Activated naive CD4-positive, alpha-beta T cell treated with anti-CD3 and anti-CD28 coated beads, Interleukin-2, amount 10 ng/mL, durations not matched to agents 7 days and 5 days (primary cell): ENCODE measurements around the gene PBX2.
"Not testable (repeated sequence)": the region's sequence is repeated elsewhere in the genome, so short reads cannot be mapped to it uniquely, and the experiment has no call there.

Source experiments
- CTCF ChIA-PET: fragments of 350-600 bp; sonication (Branson Sonifier 250); formaldehyde crosslinking; loops from one replicate; lab custom pipeline; 2021; ENCODE audit warnings: antibody characterized with exemption; lab: Charles Lee
- DNase-seq: peaks from one replicate; pipeline ENCODE4 v3.0.0-alpha.2; 2020
- H3K27ac Mint-ChIP-seq: one replicate; pipeline ENCODE4 v1.8.0; 2021; ENCODE audit warnings: mild to moderate bottlenecking, moderate library complexity, mixed read lengths
- H3K27me3 Mint-ChIP-seq: one replicate; pipeline ENCODE4 v1.8.0; 2021; ENCODE audit warnings: mild to moderate bottlenecking, mixed read lengths
- H3K36me3 Mint-ChIP-seq: one replicate; pipeline ENCODE4 v1.8.0; 2021; ENCODE audit warnings: mixed read lengths
- H3K4me1 Mint-ChIP-seq: one replicate; pipeline ENCODE4 v1.8.0; 2021; ENCODE audit warnings: mixed read lengths
- H3K4me3 Mint-ChIP-seq: one replicate; pipeline ENCODE4 v1.8.0; 2021; ENCODE audit warnings: mild to moderate bottlenecking, moderate library complexity, mixed read lengths
- H3K9me3 Mint-ChIP-seq: one replicate; pipeline ENCODE4 v1.8.0; 2021; ENCODE audit warnings: mixed read lengths

The PBX2 gene

DNA sequence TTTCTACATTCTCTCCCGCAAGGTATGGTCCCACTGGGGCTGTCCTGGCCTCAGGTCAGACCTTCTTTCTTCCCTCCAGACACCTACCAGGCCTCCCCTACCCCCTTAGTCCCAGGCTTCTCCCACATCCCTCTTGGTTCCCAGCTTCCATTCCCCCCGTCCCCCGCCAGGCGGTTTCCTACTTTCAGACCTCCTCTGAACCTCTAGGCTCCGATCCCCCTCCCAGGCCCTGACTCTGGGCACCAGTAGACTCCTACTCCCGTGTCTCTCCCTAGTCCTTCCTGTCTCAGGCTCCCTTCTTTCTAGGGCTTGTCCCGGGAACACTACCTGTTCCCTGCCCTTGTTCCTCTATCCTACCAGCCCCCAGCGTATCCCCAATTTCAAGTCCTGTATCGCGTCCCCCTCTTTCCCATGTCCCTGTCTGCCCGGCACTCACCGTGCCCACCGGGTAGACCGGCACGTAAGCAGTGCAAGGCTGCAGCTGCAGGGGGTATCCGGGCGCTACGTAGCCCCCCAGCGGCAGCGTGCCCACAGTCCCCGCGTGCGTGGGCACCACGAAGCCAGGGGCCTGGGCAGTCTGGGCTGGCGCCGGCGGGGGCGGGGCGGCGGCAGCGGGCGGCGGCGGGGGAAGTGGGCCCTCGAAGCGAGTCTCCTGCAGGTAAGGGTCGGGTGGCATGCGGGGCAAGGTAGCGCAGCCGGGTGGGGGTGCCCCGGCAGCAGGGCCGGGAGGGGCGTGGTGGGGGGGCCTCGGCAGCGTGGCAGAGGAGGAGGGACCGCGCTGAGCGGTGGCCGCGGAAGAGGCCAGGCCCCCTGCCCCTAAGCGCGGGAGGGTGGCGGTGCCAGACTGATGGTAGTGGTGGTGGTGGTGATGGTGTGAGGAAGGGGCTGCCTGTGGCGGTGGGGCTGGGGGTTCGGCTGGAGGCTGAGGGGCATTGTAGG is 39.8 kb downstream of the PBX2 start:
- H3K9me3 Mint-ChIP-seq, result no peaks in the 10 kb centered on the region
- no peak overlapping the region for H3K4me3 Mint-ChIP-seq
- H3K27ac Mint-ChIP-seq, result no peak overlapping the region
- H3K27me3 Mint-ChIP-seq, result peaks cover 84% of the 10 kb centered on the region
- H3K4me1 Mint-ChIP-seq, result peaks cover 57% of the 10 kb centered on the region
- CTCF ChIA-PET, result interaction anchor here (0.5 kb wide), 1 partner anchor 682 kb away, joined by 3 read pairs; no protein-coding TSS in a partner anchor
- H3K36me3 Mint-ChIP-seq, result no peaks in the 10 kb centered on the region
- DNase-seq, result no peak

DNA sequence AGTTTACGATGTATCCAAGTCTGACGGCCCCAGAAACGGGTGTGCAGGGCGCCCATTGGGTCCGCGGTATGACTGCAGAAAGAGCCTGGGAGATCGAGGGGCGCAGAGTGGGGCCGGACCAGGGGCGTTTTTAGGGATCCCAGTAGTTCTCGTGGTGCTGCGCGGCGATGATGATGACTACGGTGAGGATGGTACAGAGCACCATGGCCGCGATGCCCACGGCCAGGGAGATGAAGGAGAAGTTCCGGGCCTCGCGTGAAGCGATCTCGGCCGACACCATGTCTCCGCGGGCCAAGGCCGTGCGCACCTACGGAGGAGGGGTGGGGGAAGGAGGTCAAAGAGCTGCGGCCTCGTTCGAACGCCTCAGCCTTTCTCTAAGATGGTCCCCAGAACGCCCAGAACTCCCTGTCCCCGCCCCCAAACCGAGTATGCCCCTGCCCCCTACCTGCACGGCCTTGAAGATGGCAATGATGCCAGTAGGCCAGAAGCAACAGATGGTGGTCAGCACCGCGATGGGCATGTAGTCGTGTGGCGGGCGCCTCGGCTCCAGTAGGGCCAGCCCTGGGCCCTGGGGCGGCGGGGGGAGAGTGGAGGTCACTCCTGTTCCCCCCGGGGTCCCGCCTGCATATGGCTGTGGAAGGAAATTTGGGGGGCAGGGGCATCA is 40.8 kb downstream of the PBX2 start:
- peak overlapping the region; percentile 70 for H3K27ac Mint-ChIP-seq
- H3K9me3 Mint-ChIP-seq, result no peaks in the 10 kb centered on the region
- CTCF ChIA-PET, result interaction anchor here (0.7 to 1.8 kb wide), 5 partner anchors 9 to 31 kb away, joined by 3 to 6 read pairs (median 3); partner anchors contain the start of gene EGFL8
- H3K27me3 Mint-ChIP-seq, result peaks cover 89% of the 10 kb centered on the region
- H3K4me3 Mint-ChIP-seq, result peak overlapping the region; percentile 63
- no peak for DNase-seq
- H3K4me1 Mint-ChIP-seq, result peaks cover 49% of the 10 kb centered on the region
- H3K36me3 Mint-ChIP-seq, result no peaks in the 10 kb centered on the region

DNA sequence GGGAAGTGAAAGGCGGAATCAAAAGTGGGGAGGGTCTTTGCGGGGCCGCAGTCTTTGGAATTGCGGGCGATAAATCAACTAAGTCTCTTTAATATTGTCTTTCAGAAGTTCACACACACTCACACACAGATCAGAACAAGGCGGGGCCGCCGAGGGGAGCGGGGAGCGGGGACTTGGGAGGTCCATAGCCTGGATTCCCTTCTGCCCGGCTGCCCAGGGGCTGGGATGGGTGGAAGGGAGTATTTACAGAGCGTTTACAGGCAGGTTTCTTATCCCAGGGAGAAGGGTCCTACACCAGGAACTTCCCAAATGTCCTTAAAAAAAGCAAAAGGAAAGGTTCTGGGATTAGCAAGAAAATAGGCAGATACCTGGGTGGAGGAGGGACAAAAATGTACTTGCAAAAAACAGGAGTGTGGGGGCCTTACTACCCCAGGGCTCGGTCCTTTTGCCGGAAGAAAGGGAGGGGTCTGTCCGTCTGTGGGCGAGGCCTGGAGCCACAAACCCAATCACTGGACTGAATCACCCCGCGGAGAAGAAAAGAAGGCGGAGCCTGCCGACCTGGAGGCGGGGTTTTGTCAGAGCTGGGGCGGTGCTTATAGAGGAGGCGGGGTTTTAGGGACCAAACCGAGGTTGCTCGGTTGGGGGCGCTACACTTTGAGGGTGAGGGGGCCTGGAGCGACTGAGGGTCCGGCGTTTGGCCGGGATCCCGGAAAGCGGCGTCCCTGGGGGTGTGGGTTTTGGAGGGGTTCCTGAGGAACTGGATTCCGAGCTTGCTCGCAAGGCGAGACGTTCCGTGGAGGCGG is 41.5 kb downstream of the PBX2 start:
- Mint-ChIP-seq H3K9me3 (no peaks in the 10 kb centered on the region), H3K27ac (peak overlapping the region; percentile 70), H3K36me3 (no peaks in the 10 kb centered on the region), H3K27me3 (peaks cover 83% of the 10 kb centered on the region), H3K4me1 (peaks cover 43% of the 10 kb centered on the region), H3K4me3 (peak overlapping the region; percentile 63)
- DNase-seq, result peak; percentile 76
- CTCF ChIA-PET, result interaction anchor here (0.6 to 1.8 kb wide), 7 partner anchors 8 to 47 kb away, joined by 3 to 6 read pairs (median 3); partner anchors contain the start of gene EGFL8

DNA sequence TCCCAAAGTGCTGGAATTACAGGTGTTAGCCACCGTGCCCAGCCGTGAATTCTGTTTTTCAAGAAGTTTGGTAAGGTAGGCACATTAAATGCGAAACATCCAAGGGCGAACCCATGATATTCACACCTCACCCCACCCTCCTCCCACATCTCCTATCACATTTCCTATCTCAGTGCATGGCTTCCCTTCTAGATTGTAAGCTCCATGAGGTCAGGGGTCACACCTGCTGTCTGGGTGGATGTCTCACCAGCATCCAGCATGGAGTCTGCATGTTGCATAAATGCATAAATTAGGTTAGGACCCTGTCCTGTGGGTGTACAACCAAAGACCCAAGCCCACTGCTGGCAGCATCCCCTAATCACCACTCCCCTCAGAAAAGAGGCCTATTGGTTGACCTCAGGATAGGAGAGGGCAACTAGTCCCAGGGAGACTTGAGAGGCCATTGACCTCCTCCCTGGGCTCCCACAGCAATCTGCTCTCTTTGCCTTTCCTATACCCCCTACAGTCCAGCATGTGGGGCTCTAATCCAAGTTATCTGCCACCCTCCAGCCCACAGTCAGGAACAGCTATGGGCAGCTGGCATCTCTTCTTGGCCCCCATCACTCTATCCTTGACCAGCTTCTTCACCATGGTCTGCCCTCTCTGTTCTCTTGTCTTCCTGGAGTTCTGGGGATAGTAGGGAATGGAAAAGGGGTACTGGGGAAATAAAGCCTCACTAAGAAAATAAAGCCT is 42.4 kb downstream of the PBX2 start:
- H3K36me3 Mint-ChIP-seq, result no peaks in the 10 kb centered on the region
- H3K4me1 Mint-ChIP-seq, result peaks cover 35% of the 10 kb centered on the region
- no peak overlapping the region for H3K4me3 Mint-ChIP-seq
- CTCF ChIA-PET, result interaction anchor here (0.6 to 1.8 kb wide), 6 partner anchors 9 to 47 kb away, joined by 3 to 6 read pairs (median 3); no protein-coding TSS in a partner anchor
- H3K9me3 Mint-ChIP-seq, result no peaks in the 10 kb centered on the region
- H3K27ac Mint-ChIP-seq, result peak overlapping the region; percentile 15
- peaks cover 75% of the 10 kb centered on the region for H3K27me3 Mint-ChIP-seq
- no peak for DNase-seq

DNA sequence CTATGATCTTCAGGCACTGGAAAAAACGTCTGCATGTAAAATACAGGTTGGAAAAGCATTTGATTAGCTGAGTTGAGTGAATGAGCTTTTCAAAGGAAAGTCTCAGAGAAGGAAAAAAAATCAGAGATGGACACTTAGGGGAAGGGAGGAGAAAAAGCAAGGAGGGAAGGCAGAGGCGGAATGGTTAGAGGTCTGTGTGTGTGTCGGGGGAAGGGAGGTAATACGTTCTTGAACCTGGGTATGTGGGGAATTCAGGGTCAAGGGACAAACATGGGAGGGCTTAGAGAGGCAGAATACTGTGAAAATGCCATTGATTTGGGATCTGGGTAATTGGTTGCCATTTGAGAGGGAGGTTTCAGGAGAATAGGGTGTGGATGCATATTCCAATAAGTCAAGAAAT is 43.3 kb downstream of the PBX2 start:
- Mint-ChIP-seq H3K9me3 (no peaks in the 10 kb centered on the region), H3K36me3 (no peaks in the 10 kb centered on the region), H3K4me3 (no peak overlapping the region), H3K4me1 (peaks cover 28% of the 10 kb centered on the region), H3K27ac (no peak overlapping the region), H3K27me3 (peaks cover 73% of the 10 kb centered on the region)
- no peak for DNase-seq
- CTCF ChIA-PET, result interaction anchor here (1.2 kb wide), 1 partner anchor 12 kb away, joined by 3 read pairs; no protein-coding TSS in a partner anchor

DNA sequence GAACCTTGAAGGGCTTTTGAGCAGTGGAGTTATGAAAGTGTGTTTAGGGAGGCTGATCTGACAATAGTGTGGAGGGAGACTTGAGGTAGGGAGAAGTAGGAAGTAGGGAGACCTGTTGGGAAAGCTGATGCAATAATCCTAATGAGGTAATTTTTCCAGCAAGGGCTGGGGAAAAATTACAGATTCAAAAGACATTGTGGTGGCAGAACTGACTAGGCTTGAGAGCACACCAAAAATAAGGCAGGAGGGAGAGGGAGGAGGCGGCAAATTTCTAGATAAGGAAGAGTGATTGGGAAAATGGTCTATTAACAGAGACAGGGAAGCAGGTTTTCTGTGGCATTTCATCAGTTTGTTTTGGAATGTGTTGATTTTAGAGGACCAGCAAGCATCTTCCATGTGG is 43.7 kb downstream of the PBX2 start:
- Mint-ChIP-seq H3K4me1 (peaks cover 26% of the 10 kb centered on the region), H3K4me3 (no peak overlapping the region), H3K36me3 (no peaks in the 10 kb centered on the region), H3K27me3 (peaks cover 69% of the 10 kb centered on the region), H3K9me3 (no peaks in the 10 kb centered on the region), H3K27ac (no peak overlapping the region)
- CTCF ChIA-PET, result interaction anchor here (1.0 to 1.2 kb wide), 2 partner anchors 12 to 35 kb away, joined by 3 read pairs; no protein-coding TSS in a partner anchor
- no peak for DNase-seq

DNA sequence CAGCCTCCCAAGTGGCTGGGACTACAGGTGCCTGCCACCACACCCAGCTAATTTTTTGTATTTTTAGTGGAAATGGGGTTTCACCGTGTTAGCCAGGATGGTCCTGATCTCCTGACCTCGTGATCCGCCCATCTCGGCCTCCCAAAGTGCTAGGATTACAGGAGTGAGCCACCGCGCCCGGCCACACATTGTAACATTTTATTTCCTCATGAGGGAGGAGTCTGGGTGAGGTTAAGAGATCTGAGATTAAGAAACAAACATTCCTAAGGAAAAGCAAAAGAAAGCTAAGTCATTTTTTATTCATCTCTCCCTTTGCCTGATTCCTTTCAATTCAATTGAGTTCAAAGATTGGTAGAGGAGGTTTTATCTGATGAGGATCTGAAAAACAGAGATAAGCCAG is 45.8 kb downstream of the PBX2 start:
- CTCF ChIA-PET, result not testable (repeated sequence)

DNA sequence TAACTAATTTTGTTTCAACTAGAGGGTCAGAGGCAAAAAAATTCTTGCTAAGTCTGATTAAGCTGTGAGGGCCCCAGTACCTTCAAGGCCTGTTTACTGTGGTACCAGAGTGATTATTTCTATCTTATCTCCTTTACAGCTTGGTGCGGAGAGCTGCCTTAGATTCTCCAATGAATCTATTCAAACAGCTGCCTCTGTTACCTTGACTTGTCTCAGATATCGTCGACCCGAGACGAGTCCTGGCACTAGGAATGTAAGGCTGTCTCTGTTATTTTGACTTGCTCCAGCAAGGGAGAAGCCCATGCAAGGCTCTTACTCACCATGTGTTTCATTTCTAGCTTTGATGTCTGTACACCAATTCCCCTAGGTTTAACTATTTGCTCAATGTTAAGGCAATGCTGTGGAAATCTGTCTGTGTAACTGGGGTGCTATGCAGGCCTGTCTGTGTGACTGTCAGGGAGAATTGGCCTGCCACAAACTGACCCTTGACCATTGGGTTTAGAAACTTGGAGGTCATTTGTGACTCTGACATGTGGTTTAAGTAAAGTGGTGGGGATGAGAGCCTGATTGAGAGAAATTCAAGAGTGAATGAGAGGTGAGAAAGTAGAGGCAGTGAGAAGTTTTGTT is 49.5 kb downstream of the PBX2 start:
- H3K27ac Mint-ChIP-seq, result no peak overlapping the region
- no peak for DNase-seq

More for the DNA sequence above, 45.8 kb downstream of the PBX2 start:
- Mint-ChIP-seq H3K27me3 (peaks cover 51% of the 10 kb centered on the region), H3K4me1 (peaks cover 15% of the 10 kb centered on the region)
- H3K27ac Mint-ChIP-seq, H3K9me3 Mint-ChIP-seq, H3K36me3 Mint-ChIP-seq, H3K4me3 Mint-ChIP-seq, DNase-seq: not testable (repeated sequence)

DNA sequence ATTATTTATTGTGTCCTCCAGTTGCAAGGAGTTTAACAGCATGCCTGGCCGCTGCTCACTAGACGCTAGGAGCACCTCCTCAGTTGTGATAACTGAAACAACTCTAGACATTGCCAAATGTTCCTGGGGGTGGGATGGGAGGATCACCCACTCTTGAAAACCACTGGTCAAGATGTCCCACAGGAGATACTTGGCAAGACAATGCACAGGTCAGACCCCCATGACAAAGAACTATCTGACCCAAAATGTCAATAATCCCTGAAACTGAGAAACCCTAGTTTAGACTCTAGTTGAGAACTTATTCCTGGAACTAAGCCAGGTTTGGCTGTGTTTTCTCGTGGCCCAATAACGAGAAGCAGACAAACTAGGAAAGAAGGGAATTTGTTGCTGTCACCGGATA is 50.4 kb downstream of the PBX2 start:
- no peak overlapping the region for H3K4me3 Mint-ChIP-seq
- H3K9me3 Mint-ChIP-seq, result no peaks in the 10 kb centered on the region
- no peak for DNase-seq
- H3K27ac Mint-ChIP-seq, result no peak overlapping the region
- H3K4me1 Mint-ChIP-seq, result no peaks in the 10 kb centered on the region
- CTCF ChIA-PET, result interaction anchor here (0.9 to 1.1 kb wide), 2 partner anchors 9 kb away, joined by 3 to 4 read pairs; partner anchors contain the start of gene FKBPL
- no peaks in the 10 kb centered on the region for H3K36me3 Mint-ChIP-seq
- H3K27me3 Mint-ChIP-seq, result peaks cover 25% of the 10 kb centered on the region

More for the DNA sequence above, 49.5 kb downstream of the PBX2 start:
- H3K27me3 Mint-ChIP-seq, result peaks cover 20% of the 10 kb centered on the region
- no peak overlapping the region for H3K4me3 Mint-ChIP-seq
- CTCF ChIA-PET, result interaction anchor here (0.9 to 1.0 kb wide), 2 partner anchors 8 to 13 kb away, joined by 3 read pairs; partner anchors contain the start of gene ATF6B
- no peaks in the 10 kb centered on the region for H3K4me1 Mint-ChIP-seq
- no peaks in the 10 kb centered on the region for H3K9me3 Mint-ChIP-seq
- H3K36me3 Mint-ChIP-seq, result no peaks in the 10 kb centered on the region

DNA sequence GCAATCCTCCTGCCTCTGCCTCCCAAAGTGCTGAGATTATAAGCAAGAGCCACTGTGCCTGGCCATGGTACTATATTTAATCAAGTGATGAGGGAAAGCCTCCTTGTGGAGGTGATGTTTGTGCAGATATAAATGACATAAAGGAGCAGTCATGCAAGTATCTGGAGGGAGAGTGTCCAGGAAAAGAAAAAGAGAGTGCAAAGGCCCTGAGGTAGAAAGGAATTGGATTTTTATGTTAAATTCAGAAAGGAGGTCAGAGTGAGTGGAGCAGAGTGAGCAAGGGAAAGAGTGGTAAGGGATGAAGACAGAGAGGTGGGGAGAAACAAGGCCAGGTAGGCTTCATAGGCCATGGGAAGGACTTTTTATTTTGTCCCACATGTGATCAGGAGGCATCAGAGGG is 52.5 kb downstream of the PBX2 start:
- CTCF ChIA-PET, result no interaction called here
- Mint-ChIP-seq H3K9me3 (no peaks in the 10 kb centered on the region), H3K27me3 (peaks cover 32% of the 10 kb centered on the region), H3K36me3 (no peaks in the 10 kb centered on the region), H3K4me1 (no peaks in the 10 kb centered on the region), H3K4me3 (no peak overlapping the region), H3K27ac (no peak overlapping the region)
- DNase-seq, result no peak
